ENCODE results near the gene SEMA3C. TPM values are rescaled to one million over a fixed set of nuclear protein-coding genes. Genes with fewer than 3 reads are reported as not detected.

SEMA3C gene
- total RNA-seq, 4 donors from 2014 or later, result 2.6 to 30.9 (median 14.2) TPM

DNA sequence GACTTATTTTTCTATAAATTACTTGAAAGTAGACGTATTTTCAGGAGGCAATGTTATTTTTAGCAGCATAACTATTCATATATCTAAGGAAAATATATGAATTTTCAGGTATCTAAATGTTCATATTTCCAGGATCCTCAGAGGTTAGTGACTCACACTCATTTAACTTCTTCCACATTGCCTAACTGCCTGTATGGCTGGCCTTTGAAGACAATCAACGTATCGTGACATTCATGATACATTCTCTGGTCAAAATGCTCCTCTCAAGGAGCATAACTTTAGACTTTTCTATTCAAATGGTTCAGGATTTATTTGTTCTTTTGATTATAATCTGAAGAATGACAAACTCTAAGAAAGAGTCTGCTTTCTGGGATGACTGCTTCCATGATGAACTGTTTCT, 89.3 kb downstream of the SEMA3C start:
- H3K9me3 ChIP-seq, result no peaks in the 10 kb centered on the region
- no peaks in the 10 kb centered on the region for H3K36me3 ChIP-seq
- no peak for DNase-seq
- no peaks in the 10 kb centered on the region for H3K27me3 ChIP-seq
- TF ChIP-seq POLR2A (IDR thresholded peaks at IDR 0.05), result no peak
- TF ChIP-seq CTCF (IDR thresholded peaks at IDR 0.05), result no peak
- H3K4me1 ChIP-seq, result peaks cover 3 to 49% (median 22%) of the 10 kb centered on the region in 3 donors
- WGBS, 2 donors, result 62 to 69% methylated on average over 3 of the region's 3 CpGs
- H3K4me3 ChIP-seq, result no peak overlapping the region
- intact Hi-C loops (cut with DNase I), result no loop called here
- H3K27ac ChIP-seq, result no peak overlapping the region

GRCh38 chr7:80827239-80827633, 91.6 kb downstream of the SEMA3C start:
- intact Hi-C loops (cut with DNase I), result no loop called here
- Histone ChIP-seq H3K27ac (peak overlapping the region in 1 of 4 donors; percentile 33), H3K27me3 (no peaks in the 10 kb centered on the region), H3K36me3 (no peaks in the 10 kb centered on the region), H3K4me1 (peaks cover 0 to 34% (median 19%) of the 10 kb centered on the region in 3 donors), H3K9me3 (no peaks in the 10 kb centered on the region), H3K4me3 (no peak overlapping the region)
- DNase-seq, result no peak
- 17 to 25% methylated on average over 1 of the region's 1 CpG for WGBS, 2 donors
- TF ChIP-seq CTCF (IDR thresholded peaks at IDR 0.05), result no peak
- TF ChIP-seq POLR2A (IDR thresholded peaks at IDR 0.05), result no peak

DNA sequence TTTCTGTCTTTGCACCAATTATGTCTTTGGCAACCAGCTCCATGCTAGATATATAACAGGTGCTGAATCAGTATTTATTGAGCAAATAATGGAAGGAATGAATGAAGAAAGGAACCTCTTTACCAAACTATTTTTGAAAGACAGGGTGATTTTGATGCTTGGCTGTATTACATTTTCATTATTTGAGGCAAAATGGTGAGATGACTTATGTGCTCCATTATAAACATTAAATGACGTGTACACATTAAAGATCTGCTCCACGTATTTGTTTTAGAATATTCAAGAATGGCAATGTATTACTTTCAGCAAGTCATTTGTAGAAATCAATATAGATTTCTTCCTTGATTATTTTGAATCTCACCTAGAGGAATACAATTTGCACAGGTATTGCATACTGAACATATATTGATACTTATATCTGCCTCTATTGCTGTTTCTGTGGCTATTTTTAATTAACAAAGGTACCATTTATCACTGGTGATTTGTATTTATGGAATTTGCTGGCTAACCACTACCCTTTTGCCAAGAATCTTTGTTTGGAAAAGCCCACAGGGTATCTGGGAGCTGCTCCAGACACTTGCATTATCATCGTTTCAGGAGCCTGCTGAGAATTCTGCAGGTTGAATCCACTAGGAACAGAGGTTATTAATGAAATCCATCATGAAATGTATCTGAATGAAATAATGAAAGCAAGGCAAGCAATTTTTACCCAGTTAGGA, 92.2 kb downstream of the SEMA3C start:
- 42 to 46% methylated on average over 3 of the region's 3 CpGs for whole genome bisulfite sequencing, 2 donors
- peak overlapping the region in 1 of 4 donors; percentile 33 for H3K27ac ChIP-seq
- intact Hi-C loops (cut with DNase I), result no loop called here

GRCh38 chr7:80825499-80825898, 93.4 kb downstream of the SEMA3C start:
- H3K4me3 ChIP-seq, result no peak overlapping the region
- intact Hi-C loops (cut with DNase I), result no loop called here
- TF ChIP-seq POLR2A (IDR thresholded peaks at IDR 0.05) (no peak), CTCF (IDR thresholded peaks at IDR 0.05) (no peak)
- no peak overlapping the region for H3K27ac ChIP-seq
- no peaks in the 10 kb centered on the region for H3K27me3 ChIP-seq
- peaks cover 0 to 31% (median 16%) of the 10 kb centered on the region in 3 donors for H3K4me1 ChIP-seq
- H3K9me3 ChIP-seq, result no peaks in the 10 kb centered on the region
- DNase-seq, result no peak
- no peaks in the 10 kb centered on the region for H3K36me3 ChIP-seq
- WGBS, 2 donors, result 25 to 28% methylated on average over 3 of the region's 3 CpGs

More for the DNA sequence above, 92.2 kb downstream of the SEMA3C start:
- H3K36me3 ChIP-seq, result no peaks in the 10 kb centered on the region
- DNase-seq, result no peak
- H3K9me3 ChIP-seq, result no peaks in the 10 kb centered on the region
- peaks cover 0 to 34% (median 19%) of the 10 kb centered on the region in 3 donors for H3K4me1 ChIP-seq
- no peak overlapping the region for H3K4me3 ChIP-seq
- TF ChIP-seq POLR2A (IDR thresholded peaks at IDR 0.05), result no peak
- TF ChIP-seq CTCF (IDR thresholded peaks at IDR 0.05), result no peak
- H3K27me3 ChIP-seq, result no peaks in the 10 kb centered on the region

GRCh38 chr7:80824253-80824652, 94.6 kb downstream of the SEMA3C start:
- 55 to 64% methylated on average over 5 of the region's 5 CpGs for WGBS, 2 donors
- H3K9me3 ChIP-seq, result no peaks in the 10 kb centered on the region
- intact Hi-C loops (cut with DNase I), result no loop called here
- no peak for TF ChIP-seq POLR2A (IDR thresholded peaks at IDR 0.05)
- no peak for TF ChIP-seq CTCF (IDR thresholded peaks at IDR 0.05)
- H3K4me3 ChIP-seq, result no peak overlapping the region
- H3K4me1 ChIP-seq, result peaks cover 0 to 29% (median 13%) of the 10 kb centered on the region in 3 donors
- DNase-seq, result no peak
- H3K27ac ChIP-seq, result no peak overlapping the region
- no peaks in the 10 kb centered on the region for H3K27me3 ChIP-seq
- no peaks in the 10 kb centered on the region for H3K36me3 ChIP-seq
